ENCODE results near the gene TAF1B. TPM values are rescaled to one million over a fixed set of nuclear protein-coding genes. Genes with fewer than 3 reads are reported as not detected.

TAF1B gene
- total RNA-seq, 6 experiments from 2014 or later, result 4.8 to 8.1 (median 6.6) TPM

GRCh38 chr2:9895669-9896590, 52.7 kb downstream of the TAF1B start:
- 30% methylated on average over 7 of the region's 7 CpGs for WGBS (ENCODE audit: insufficient coverage, low coverage, low lambda C conversion rate, missing lambda C conversion rate)
- no peaks in the 10 kb centered on the region for H3K36me3 ChIP-seq
- peaks cover 0 to 5% (median 0%) of the 10 kb centered on the region in 4 donors for H3K4me1 ChIP-seq
- TF ChIP-seq CTCF (IDR thresholded peaks at IDR 0.05) (no peak), POLR2A (IDR thresholded peaks at IDR 0.05) (no peak)
- intact Hi-C loops (cut with DNase I), result no loop called here
- H3K27ac ChIP-seq, result peak overlapping the region in 1 of 3 donors; percentile 53
- peak; percentile 76 to 96 (median 90) for ATAC-seq
- H3K4me3 ChIP-seq, result no peak overlapping the region
- no peaks in the 10 kb centered on the region for H3K27me3 ChIP-seq
- no peaks in the 10 kb centered on the region for H3K9me3 ChIP-seq
- no peak for DNase-seq

- H3K27ac ChIP-seq, result no peak overlapping the region
- intact Hi-C loops (cut with DNase I), result no loop called here
- no peak overlapping the region for H3K4me3 ChIP-seq
- no peak for TF ChIP-seq POLR2A (IDR thresholded peaks at IDR 0.05)
- TF ChIP-seq CTCF (IDR thresholded peaks at IDR 0.05), result no peak
- peaks cover 0 to 5% (median 0%) of the 10 kb centered on the region in 4 donors for H3K4me1 ChIP-seq
- no peaks in the 10 kb centered on the region for H3K9me3 ChIP-seq
- H3K27me3 ChIP-seq, result no peaks in the 10 kb centered on the region
- DNase-seq (no peak), ATAC-seq (peak in 1 of 4 donors; percentile 53)
- WGBS (ENCODE audit: insufficient coverage, low coverage, low lambda C conversion rate, missing lambda C conversion rate), result 57% methylated on average over 3 of the region's 3 CpGs
- H3K36me3 ChIP-seq, result no peaks in the 10 kb centered on the region
Observed at GRCh38 chr2:9897331-9897737, 54.1 kb downstream of the TAF1B start.

GRCh38 chr2:9897846-9898245, 54.6 kb downstream of the TAF1B start:
- no peak for DNase-seq
- intact Hi-C loops (cut with DNase I), result no loop called here
- 72% methylated on average over 2 of the region's 2 CpGs for WGBS (ENCODE audit: insufficient coverage, low coverage, low lambda C conversion rate, missing lambda C conversion rate)
- Histone ChIP-seq H3K4me3 (no peak overlapping the region), H3K9me3 (no peaks in the 10 kb centered on the region), H3K27ac (no peak overlapping the region), H3K4me1 (peaks cover 0 to 5% (median 0%) of the 10 kb centered on the region in 4 donors), H3K36me3 (no peaks in the 10 kb centered on the region), H3K27me3 (no peaks in the 10 kb centered on the region)
- TF ChIP-seq POLR2A (IDR thresholded peaks at IDR 0.05) (no peak), CTCF (IDR thresholded peaks at IDR 0.05) (no peak)
- no peak for ATAC-seq

- Histone ChIP-seq H3K4me1 (no peaks in the 10 kb centered on the region), H3K36me3 (no peaks in the 10 kb centered on the region), H3K27ac (no peak overlapping the region), H3K9me3 (no peaks in the 10 kb centered on the region), H3K4me3 (no peak overlapping the region), H3K27me3 (no peaks in the 10 kb centered on the region)
- intact Hi-C loops (cut with DNase I), result no loop called here
- no peak for ATAC-seq
- no peak for DNase-seq
- TF ChIP-seq POLR2A (IDR thresholded peaks at IDR 0.05) (no peak), CTCF (IDR thresholded peaks at IDR 0.05) (no peak)
- WGBS (ENCODE audit: insufficient coverage, low coverage, low lambda C conversion rate, missing lambda C conversion rate), result 65% methylated on average over 1 of the region's 1 CpG
Observed at GRCh38 chr2:9905413-9905812, 62.1 kb downstream of the TAF1B start.
